Forelimb muscle (tissue), 1 donor: ENCODE data around the gene PLAGL1. TPM values are rescaled to one million over a fixed set of nuclear protein-coding genes. Genes with fewer than 3 reads are reported as not detected.
A peak's percentile ranks its signal among the peaks of the same experiment; 100 is the strongest.

Experiments used
- DNase-seq: peaks from one replicate; pipeline ENCODE4 v3.0.0-alpha.2; 2013; ENCODE audit warnings: low read depth
- polyA plus RNA-seq: library from polyadenylated mRNA; unstranded; fragments of 120-200 nt; gene quantifications from one replicate; pipeline ENCODE4 v1.2.1, GENCODE V29; 2013; ENCODE audit not compliant: insufficient read length

The PLAGL1 gene
- polyA plus RNA-seq, 1 donor = 299 TPM

- no peak for DNase-seq
These were observed 41.7 kb downstream of the PLAGL1 start for GRCh38 chr6:143966312-143966711.

DNA sequence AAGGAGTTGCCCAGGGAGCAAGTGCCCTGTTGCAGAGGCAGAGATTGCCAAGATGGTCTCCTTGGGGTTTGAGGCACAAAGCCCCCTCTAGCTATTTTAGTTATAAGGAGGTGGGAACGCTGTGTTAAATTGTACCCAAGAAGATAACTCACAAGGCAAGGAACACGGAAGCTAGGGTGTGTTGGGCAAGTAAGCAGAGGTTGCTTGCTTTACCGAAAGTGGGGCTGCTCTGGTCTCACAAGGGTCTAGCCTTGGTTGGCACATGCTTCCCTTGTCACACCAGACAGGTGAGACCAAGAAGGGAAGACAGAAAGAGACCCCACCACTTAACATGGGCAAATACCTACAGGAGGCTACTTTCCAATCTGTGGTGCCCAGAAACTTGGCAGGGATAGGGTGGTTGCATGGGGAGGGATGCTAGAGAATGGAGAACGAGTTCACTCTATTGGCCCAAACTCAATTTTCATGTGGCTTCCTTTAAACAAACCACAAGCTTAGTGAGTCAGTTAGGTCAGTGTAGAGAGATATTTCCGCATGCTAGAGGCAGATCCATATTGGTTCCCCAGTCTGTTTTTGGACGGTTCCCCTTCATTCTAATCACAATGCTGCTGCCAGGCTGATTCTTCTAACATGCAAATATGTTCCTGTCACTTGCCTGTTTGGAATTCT is 42.4 kb downstream of the PLAGL1 start:
- DNase-seq = no peak

GRCh38 chr6:143964674-143965081 is 43.4 kb downstream of the PLAGL1 start:
- DNase-seq = no peak

DNA sequence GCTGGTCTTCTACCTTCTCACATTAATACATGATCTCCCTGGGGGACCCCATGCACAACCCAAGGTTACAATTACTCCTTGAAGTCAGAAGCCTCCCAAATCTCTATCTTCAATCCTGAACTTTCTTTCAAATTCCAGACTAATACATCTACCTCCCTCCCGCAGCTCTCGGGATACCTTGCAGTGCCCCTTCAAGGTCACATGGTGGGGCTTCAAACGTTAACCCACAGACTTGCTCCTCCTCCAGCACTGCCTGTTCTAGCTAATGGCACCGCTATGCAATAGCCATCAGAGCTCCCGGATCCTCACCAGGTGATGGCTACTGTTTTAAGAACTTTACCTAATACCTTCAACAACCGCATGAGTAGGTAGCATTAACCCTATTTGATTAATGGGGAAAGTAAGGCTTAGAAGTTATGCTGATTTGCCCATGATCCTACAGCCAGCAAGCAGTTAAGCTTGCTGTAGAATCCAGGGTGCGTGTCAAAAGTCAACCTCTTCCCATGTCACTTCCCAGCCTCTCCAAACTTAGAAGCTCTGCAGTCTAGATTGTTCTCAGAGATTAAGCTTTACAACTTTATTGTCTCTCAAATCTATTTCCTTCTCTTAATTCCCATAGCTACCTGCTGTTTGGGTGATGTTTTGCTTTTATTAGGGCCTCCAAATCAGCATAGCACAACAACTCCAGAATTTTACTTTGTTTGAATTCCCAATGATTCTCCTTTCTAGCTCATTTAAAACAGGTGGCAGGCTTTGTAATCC is 44.7 kb downstream of the PLAGL1 start:
- DNase-seq = no peak

- DNase-seq = peak; percentile 45
These were observed 45.9 kb downstream of the PLAGL1 start for GRCh38 chr6:143961886-143962878.

- DNase-seq = no peak
These were observed 47.0 kb downstream of the PLAGL1 start for GRCh38 chr6:143961066-143961465.

DNA sequence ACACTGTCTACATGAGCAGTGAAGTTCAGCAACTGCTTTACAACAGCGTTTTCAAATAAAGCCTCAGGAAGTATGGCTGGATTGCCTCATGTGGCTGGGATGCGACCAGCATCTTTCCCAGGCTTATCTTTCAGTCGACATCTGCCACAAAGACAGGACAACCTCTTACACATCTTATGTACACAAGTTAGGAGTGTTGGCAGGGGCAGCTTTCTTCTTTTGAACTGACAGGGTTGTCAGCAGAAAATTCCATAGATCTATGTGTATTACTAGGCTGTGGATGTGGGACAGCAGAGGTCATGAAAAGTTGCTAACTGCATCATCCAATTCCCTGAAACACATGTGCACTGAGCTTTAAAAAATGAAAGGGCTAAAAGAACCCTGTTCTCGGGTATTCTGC is 48.1 kb downstream of the PLAGL1 start:
- DNase-seq = no peak

- DNase-seq = no peak
These were observed 49.1 kb downstream of the PLAGL1 start for GRCh38 chr6:143958839-143959399.

- DNase-seq = no peak
These were observed 50.3 kb downstream of the PLAGL1 start for GRCh38 chr6:143957679-143958274.

- DNase-seq = no peak
These were observed 52.1 kb downstream of the PLAGL1 start for GRCh38 chr6:143955971-143956370.

GRCh38 chr6:143953922-143954321 is 54.1 kb downstream of the PLAGL1 start:
- DNase-seq = no peak

DNA sequence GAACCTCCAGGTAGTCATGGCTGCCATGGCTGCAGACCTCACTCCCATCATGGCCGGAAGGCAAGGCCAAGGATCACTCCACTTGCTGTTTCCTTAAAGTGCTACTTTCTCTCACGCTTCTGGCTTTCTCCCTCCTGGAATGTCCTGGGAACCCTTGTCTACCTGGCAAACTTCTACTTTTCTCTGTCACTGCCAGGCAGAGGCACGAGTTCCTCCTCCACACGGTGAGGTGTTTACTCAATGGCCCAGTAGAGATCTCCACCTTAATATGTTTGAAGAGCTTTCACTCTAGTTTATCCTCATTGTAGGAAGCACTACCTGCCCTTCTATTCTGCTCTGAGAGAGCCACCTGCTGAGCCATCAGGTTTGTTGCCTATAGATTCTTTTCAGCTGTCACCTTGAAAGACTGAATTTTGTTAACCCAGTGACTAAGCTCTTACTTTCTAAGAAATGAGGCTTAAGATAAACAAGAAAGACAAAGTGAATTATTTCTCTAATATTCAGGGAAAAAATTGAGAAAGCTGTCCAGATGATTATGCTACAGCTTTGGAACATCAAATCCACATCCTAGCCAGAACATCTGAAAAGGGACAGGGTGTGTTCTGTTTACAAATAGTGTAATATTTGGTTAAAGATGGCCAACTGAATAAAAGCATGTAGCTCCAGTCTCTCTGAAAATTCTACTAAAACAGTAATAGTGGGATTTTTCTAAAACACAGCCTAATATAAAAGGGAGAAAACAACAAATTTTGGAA is 54.9 kb downstream of the PLAGL1 start:
- no peak for DNase-seq

- no peak for DNase-seq
These were observed 55.8 kb downstream of the PLAGL1 start for GRCh38 chr6:143952060-143952778.

DNA sequence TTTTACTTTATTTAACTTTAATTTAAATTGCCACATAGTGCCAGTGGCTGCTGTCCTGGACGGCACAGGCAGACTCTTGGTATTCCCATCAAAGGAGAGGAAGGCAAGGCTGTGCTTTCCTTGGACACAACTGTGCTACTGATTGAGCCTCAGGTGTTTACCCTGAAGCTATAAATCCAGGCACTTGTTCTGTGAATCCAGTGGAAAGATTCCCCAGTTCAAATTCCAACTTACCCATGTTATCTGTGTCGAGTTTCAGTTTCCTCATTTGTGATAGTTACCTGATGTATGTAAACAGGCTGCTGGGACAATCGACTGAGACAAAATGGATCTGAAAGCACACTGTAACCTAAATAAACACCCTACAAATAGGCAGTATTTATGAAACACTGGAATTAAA is 57.2 kb downstream of the PLAGL1 start:
- no peak for DNase-seq

DNA sequence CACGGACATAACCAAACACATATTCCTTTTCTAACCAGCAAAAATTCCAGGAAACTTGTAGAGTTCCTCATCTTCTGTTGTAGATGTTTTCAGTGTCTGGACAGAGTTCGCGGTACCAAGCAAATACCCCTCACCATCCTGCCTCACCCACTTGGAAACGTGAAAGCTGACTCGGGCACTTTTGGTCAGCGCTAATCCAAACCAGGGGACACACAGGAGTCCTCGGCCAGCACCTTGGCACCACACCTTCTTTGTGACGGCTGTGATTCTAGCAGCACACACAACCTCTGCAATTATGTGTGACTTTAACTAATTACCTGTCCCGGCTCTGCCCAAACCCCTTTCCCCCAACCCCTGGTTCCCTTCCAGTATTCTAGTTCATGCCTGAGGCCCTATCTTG is 58.1 kb downstream of the PLAGL1 start:
- DNase-seq = no peak

- no peak for DNase-seq
These were observed 58.5 kb downstream of the PLAGL1 start for GRCh38 chr6:143949535-143949934.

DNA sequence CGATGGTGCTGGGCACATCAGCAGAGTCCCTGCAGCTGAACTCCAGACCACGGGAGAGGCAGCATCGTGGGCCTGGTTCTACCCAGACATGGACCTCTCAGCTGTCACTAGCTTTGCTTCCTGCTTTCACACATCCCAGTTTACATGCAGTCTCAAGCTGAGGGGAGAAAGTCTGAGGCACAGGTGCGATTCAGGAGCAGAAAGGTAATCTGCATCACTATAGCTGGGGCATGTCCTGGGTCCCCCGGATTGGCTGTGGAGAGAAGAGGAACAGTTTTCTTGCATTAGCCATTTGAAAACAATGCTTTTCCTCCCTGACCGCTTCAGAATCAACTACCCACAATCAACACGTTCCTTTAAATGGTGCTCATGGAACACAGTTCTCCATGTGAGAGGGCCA is 59.9 kb downstream of the PLAGL1 start:
- no peak for DNase-seq

DNA sequence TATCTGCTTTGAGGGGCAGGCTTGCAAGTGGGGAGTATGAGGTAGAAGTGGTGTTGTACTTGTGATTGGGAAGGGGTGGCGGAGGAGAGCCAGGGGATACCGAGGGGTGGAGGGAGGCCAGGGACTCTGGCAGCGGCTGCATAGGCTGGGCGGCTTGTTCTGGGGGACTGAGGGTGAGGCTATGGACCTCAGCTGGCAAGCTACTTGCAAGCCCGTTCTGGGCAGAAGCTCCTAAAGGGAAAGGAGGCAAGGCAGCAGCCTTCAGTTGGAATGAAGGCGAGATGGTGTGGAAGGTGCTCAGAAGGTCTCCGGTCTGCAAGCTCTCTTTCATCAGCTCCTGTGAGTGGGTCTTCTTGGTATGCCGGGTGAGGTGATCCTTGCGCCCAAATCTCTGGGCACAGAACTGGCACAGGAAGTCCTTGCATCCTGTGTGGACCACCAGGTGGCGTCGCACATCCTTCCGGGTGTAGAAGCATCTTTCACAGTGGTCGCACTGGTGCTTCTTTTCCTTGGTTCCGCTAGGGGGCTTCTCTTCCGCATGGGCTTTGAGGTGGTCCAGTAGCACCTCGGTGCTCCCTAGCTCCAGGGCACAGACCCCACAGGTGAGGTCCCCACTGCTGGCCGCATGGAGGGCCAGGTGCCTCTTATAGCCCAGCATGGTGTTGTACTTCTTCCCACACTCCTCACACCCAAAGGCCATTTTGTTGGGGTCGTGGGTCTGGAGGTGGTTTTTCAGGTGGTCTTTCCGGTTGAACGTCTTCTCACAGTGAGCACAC is 66.0 kb downstream of the PLAGL1 start:
- no peak for DNase-seq

- DNase-seq = no peak
These were observed 68.0 kb downstream of the PLAGL1 start for GRCh38 chr6:143940011-143940597.
